ENCODE data around the gene DRICH1. TPM values are rescaled to one million over a fixed set of nuclear protein-coding genes. Genes with fewer than 3 reads are reported as not detected.
"Not testable (repeated sequence)": the region's sequence is repeated elsewhere in the genome, so short reads cannot be mapped to it uniquely, and the experiment has no call there.

DRICH1 gene
- total and polyA plus RNA-seq, 4 donors: 0.08 to 0.33 TPM; not detected in 2

DNA sequence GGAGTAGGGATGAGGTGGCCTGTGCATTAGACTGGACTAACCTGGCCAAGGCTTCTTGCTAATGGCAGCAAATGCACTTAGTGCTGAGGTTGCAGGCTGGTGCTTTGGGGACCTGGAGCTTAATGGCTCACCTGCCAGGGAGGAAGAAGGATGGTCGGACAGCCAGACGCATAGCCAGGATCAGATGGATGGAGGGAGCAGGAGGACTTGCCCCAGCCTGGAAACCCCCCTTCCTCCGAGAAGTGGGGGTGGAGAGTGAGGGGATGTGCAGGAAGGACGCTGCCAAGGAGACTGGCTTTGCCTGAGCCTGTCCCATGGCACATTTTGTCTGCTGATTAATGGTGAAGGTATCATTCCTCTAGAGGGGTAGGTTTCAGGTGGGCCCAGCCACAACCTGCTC lies 69.9 kb downstream of the DRICH1 start:
- TF ChIP-seq SP1 (IDR thresholded peaks at IDR 0.05) (no peak), ZBTB33 (IDR thresholded peaks at IDR 0.05) (no peak), TAF1 (conservative IDR thresholded peaks at IDR 0.05) (no peak), NR2F2 (IDR thresholded peaks at IDR 0.05) (no peak), GABPA (IDR thresholded peaks at IDR 0.05 in 1 of 2, conservative IDR thresholded peaks at IDR 0.05 in 1 of 2) (no peak), FOXA1 (IDR thresholded peaks at IDR 0.05) (no peak)
- TF ChIP-seq, protein P1, sequence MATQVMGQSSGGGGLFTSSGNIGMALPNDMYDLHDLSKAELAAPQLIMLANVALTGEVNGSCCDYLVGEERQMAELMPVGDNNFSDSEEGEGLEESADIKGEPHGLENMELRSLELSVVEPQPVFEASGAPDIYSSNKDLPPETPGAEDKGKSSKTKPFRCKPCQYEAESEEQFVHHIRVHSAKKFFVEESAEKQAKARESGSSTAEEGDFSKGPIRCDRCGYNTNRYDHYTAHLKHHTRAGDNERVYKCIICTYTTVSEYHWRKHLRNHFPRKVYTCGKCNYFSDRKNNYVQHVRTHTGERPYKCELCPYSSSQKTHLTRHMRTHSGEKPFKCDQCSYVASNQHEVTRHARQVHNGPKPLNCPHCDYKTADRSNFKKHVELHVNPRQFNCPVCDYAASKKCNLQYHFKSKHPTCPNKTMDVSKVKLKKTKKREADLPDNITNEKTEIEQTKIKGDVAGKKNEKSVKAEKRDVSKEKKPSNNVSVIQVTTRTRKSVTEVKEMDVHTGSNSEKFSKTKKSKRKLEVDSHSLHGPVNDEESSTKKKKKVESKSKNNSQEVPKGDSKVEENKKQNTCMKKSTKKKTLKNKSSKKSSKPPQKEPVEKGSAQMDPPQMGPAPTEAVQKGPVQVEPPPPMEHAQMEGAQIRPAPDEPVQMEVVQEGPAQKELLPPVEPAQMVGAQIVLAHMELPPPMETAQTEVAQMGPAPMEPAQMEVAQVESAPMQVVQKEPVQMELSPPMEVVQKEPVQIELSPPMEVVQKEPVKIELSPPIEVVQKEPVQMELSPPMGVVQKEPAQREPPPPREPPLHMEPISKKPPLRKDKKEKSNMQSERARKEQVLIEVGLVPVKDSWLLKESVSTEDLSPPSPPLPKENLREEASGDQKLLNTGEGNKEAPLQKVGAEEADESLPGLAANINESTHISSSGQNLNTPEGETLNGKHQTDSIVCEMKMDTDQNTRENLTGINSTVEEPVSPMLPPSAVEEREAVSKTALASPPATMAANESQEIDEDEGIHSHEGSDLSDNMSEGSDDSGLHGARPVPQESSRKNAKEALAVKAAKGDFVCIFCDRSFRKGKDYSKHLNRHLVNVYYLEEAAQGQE (IDR thresholded peaks at IDR 0.05): no peak
- TF ChIP-seq, protein P2, sequence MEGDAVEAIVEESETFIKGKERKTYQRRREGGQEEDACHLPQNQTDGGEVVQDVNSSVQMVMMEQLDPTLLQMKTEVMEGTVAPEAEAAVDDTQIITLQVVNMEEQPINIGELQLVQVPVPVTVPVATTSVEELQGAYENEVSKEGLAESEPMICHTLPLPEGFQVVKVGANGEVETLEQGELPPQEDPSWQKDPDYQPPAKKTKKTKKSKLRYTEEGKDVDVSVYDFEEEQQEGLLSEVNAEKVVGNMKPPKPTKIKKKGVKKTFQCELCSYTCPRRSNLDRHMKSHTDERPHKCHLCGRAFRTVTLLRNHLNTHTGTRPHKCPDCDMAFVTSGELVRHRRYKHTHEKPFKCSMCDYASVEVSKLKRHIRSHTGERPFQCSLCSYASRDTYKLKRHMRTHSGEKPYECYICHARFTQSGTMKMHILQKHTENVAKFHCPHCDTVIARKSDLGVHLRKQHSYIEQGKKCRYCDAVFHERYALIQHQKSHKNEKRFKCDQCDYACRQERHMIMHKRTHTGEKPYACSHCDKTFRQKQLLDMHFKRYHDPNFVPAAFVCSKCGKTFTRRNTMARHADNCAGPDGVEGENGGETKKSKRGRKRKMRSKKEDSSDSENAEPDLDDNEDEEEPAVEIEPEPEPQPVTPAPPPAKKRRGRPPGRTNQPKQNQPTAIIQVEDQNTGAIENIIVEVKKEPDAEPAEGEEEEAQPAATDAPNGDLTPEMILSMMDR (IDR thresholded peaks at IDR 0.05; ENCODE audit: low read depth, low read length, missing input control): no peak

GRCh38 chr22:23561025-23561510 lies 71.1 kb downstream of the DRICH1 start:
- not testable (repeated sequence) for H3K9ac ChIP-seq (ENCODE audit: low read depth in 1 of 2, low read length in 2 of 2); H3K36me3 ChIP-seq (ENCODE audit: control insufficient read depth in 4 of 4, insufficient read depth in 3 of 4, low read depth in 1 of 4, low read length in 3 of 4); H3K27ac ChIP-seq (ENCODE audit: low read depth in 1 of 2, low read length in 2 of 2); H3K4me3 ChIP-seq (ENCODE audit: low read depth in 1 of 3, low read length in 3 of 3); H3K9me3 ChIP-seq (ENCODE audit: control insufficient read depth in 4 of 4, low read length in 3 of 4); H3K27me3 ChIP-seq (ENCODE audit: control insufficient read depth in 4 of 4, insufficient read depth in 4 of 4, low read length in 3 of 4); DNase-seq (ENCODE audit: low spot score); H3K4me1 ChIP-seq (ENCODE audit: control insufficient read depth in 4 of 4, insufficient read depth in 4 of 4, low read length in 3 of 4)
- 85% methylated on average over 24 of the region's 24 CpGs for WGBS

More for the DNA sequence above, 69.9 kb downstream of the DRICH1 start:
- Histone ChIP-seq H3K4me3 (ENCODE audit: low read depth in 1 of 3, low read length in 3 of 3) (no peak overlapping the region), H3K9me3 (ENCODE audit: control insufficient read depth in 4 of 4, low read length in 3 of 4) (no peaks in the 10 kb centered on the region), H3K27me3 (ENCODE audit: control insufficient read depth in 4 of 4, insufficient read depth in 4 of 4, low read length in 3 of 4) (no peaks in the 10 kb centered on the region), H3K4me1 (ENCODE audit: control insufficient read depth in 4 of 4, insufficient read depth in 4 of 4, low read length in 3 of 4) (peaks cover 2 to 9% (median 6%) of the 10 kb centered on the region in 4 donors), H3K9ac (ENCODE audit: low read depth in 1 of 2, low read length in 2 of 2) (no peak overlapping the region), H3K27ac (ENCODE audit: low read depth in 1 of 2, low read length in 2 of 2) (no peak overlapping the region), H3K36me3 (ENCODE audit: control insufficient read depth in 4 of 4, insufficient read depth in 3 of 4, low read depth in 1 of 4, low read length in 3 of 4) (no peaks in the 10 kb centered on the region)
- WGBS: 94% methylated on average over 4 of the region's 4 CpGs
- DNase-seq (ENCODE audit: low spot score): no peak

DNA sequence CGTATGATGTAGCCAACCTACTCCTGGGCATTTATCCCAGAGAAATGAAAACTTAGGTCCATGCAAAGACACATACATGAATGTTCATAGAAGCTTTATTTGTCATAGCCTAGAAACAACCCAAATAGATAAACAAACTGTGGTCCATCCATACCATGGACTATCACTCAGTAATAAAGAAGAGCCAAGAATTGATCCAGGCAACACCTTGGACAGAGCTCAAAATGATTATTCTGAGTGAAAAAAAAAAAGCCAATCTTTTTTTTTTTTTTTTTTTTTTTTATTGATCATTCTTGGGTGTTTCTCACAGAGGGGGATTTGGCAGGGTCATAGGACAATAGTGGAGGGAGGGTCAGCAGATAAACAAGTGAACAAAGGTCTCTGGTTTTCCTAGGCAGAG lies 71.9 kb downstream of the DRICH1 start:
- DNase-seq (ENCODE audit: low spot score); H3K36me3 ChIP-seq (ENCODE audit: control insufficient read depth in 4 of 4, insufficient read depth in 3 of 4, low read depth in 1 of 4, low read length in 3 of 4); H3K9ac ChIP-seq (ENCODE audit: low read depth in 1 of 2, low read length in 2 of 2); H3K9me3 ChIP-seq (ENCODE audit: control insufficient read depth in 4 of 4, low read length in 3 of 4); H3K4me1 ChIP-seq (ENCODE audit: control insufficient read depth in 4 of 4, insufficient read depth in 4 of 4, low read length in 3 of 4); H3K4me3 ChIP-seq (ENCODE audit: low read depth in 1 of 3, low read length in 3 of 3); H3K27ac ChIP-seq (ENCODE audit: low read depth in 1 of 2, low read length in 2 of 2); H3K27me3 ChIP-seq (ENCODE audit: control insufficient read depth in 4 of 4, insufficient read depth in 4 of 4, low read length in 3 of 4): not testable (repeated sequence)
- WGBS: 62% methylated on average over 1 of the region's 1 CpG

Small RNA genes lying within 50 kb of the gene (small RNA-seq; reads per million reads assigned to genes)
- gene AP000346.3: not detected

Other genes starting within 250 kb of the DRICH1 start
- 10 to 100 TPM in 1 of 2 donors, not detected in 1; 17.4 TPM for gene IGLL1, start 52.0 kb downstream of the DRICH1 start, total RNA-seq
- not detected for gene IGLL1, start 52.0 kb downstream of the DRICH1 start, polyA plus RNA-seq
- 1 to 10 TPM in 1 of 2 donors, under 1 TPM in 1; 0.75 to 6.2 TPM for gene RGL4, start 58.7 kb upstream of the DRICH1 start, total RNA-seq
- under 1 TPM; 0.25 to 0.37 TPM for gene RGL4, start 58.7 kb upstream of the DRICH1 start, polyA plus RNA-seq
- gene ZNF70, start 118.8 kb upstream of the DRICH1 start, total RNA-seq: 1 to 10 TPM; 1.2 to 1.9 TPM
- gene ZNF70, start 118.8 kb upstream of the DRICH1 start, polyA plus RNA-seq: under 1 TPM; 0.14 to 0.20 TPM
- 1 to 10 TPM in 1 of 2 donors, not detected in 1; 3.2 TPM for gene VPREB3, start 122.1 kb upstream of the DRICH1 start, total RNA-seq
- 1 to 10 TPM in 1 of 2 donors, under 1 TPM in 1; 0.69 to 1.8 TPM for gene VPREB3, start 122.1 kb upstream of the DRICH1 start, polyA plus RNA-seq
- gene C22orf15, start 130.7 kb upstream of the DRICH1 start, total RNA-seq: under 1 TPM; 0.14 to 0.17 TPM
- under 1 TPM; 0.03 to 0.10 TPM for gene C22orf15, start 130.7 kb upstream of the DRICH1 start, polyA plus RNA-seq
- gene CHCHD10, start 135.7 kb upstream of the DRICH1 start, total RNA-seq: 10 to 100 TPM; 13.4 to 24.0 TPM
- 100 to 1,000 TPM; 254 to 784 TPM for gene CHCHD10, start 135.7 kb upstream of the DRICH1 start, polyA plus RNA-seq
- gene MMP11, start 140.5 kb upstream of the DRICH1 start, total RNA-seq: 10 to 100 TPM in 1 of 2 donors, under 1 TPM in 1; 0.33 to 33.7 TPM
- under 1 TPM; 0.33 to 0.89 TPM for gene MMP11, start 140.5 kb upstream of the DRICH1 start, polyA plus RNA-seq
- 10 to 100 TPM; 15.1 to 19.4 TPM for gene SMARCB1, start 154.6 kb upstream of the DRICH1 start, total RNA-seq
- gene SMARCB1, start 154.6 kb upstream of the DRICH1 start, polyA plus RNA-seq: 10 to 100 TPM; 18.8 to 22.5 TPM
- gene DERL3, start 206.7 kb upstream of the DRICH1 start, total RNA-seq: 1 to 10 TPM; 1.0 to 4.5 TPM
- 1 to 10 TPM; 3.3 to 9.3 TPM for gene DERL3, start 206.7 kb upstream of the DRICH1 start, polyA plus RNA-seq
- 1 to 10 TPM; 5.0 to 9.0 TPM for gene SLC2A11, start 225.6 kb upstream of the DRICH1 start, total RNA-seq
- 1 to 10 TPM; 3.4 to 3.5 TPM for gene SLC2A11, start 225.6 kb upstream of the DRICH1 start, polyA plus RNA-seq